ENCODE measurements around the gene ATF7IP.

Gene ATF7IP

GRCh38 chr12:14362352-14362751, 3.1 kb upstream of the ATF7IP start:
- no peak overlapping the region for H3K27ac Mint-ChIP-seq
- H3K9me3 Mint-ChIP-seq, result peaks cover 9% of the 10 kb centered on the region
- H3K4me3 Mint-ChIP-seq, result no peak overlapping the region
- H3K4me1 Mint-ChIP-seq (ENCODE audit: low read depth), result peaks cover 28% of the 10 kb centered on the region
- no peaks in the 10 kb centered on the region for H3K27me3 Mint-ChIP-seq
- H3K36me3 Mint-ChIP-seq (ENCODE audit: low read depth), result peaks cover 16% of the 10 kb centered on the region
- no peak for DNase-seq

- no peaks in the 10 kb centered on the region for H3K27me3 Mint-ChIP-seq
- H3K9me3 Mint-ChIP-seq, result peaks cover 9% of the 10 kb centered on the region
- no peak for DNase-seq
- peaks cover 40% of the 10 kb centered on the region for H3K4me1 Mint-ChIP-seq (ENCODE audit: low read depth)
- peak overlapping the region; percentile 97 for H3K27ac Mint-ChIP-seq
- peaks cover 26% of the 10 kb centered on the region for H3K36me3 Mint-ChIP-seq (ENCODE audit: low read depth)
- peak overlapping the region; percentile 81 for H3K4me3 Mint-ChIP-seq
Observed at GRCh38 chr12:14364583-14365271, 755 bp upstream of the ATF7IP start.

DNA sequence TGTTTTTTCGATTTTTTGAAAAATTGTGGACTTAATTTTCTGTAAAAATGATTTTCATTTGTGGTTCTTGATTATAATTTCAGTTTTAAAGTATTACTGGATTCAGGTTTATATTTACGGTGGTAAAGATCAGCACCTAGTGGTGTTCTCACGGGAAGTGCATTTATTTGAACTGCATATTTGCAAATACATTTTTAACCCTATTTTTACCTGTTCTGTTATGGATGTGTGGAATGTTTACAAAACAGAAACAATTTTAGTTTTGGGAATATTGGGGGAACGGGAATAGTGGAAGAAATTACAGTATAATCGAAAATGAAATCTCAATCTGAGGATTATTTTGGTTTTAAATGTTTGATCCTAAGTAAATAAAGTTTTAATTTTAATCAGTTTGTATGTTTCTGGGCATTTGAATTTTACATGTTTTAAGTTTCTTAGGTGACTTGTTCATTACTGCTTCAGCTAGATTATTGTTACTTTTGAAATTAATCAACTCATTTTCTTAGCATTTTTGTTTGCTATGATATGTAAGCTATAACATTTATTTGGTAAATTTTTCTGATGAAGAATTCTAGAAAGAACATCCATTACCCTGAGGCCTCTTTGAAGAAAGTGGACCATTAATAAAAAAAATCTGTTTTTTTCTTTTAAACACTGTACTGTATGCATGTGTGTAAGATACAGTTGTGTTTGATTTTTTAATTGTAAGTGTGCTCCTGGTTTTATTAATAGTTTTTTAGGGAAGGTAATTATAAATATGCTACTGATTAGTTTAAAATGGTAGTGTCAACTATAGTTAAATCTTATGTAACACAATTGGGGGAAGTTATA, 942 bp downstream of the ATF7IP start:
- Mint-ChIP-seq H3K9me3 (peaks cover 9% of the 10 kb centered on the region), H3K36me3 (ENCODE audit: low read depth) (peaks cover 36% of the 10 kb centered on the region), H3K27me3 (no peaks in the 10 kb centered on the region), H3K4me3 (peak overlapping the region; percentile 81), H3K27ac (peak overlapping the region; percentile 97), H3K4me1 (ENCODE audit: low read depth) (peaks cover 53% of the 10 kb centered on the region)
- DNase-seq, result no peak

- peak overlapping the region; percentile 81 for H3K4me3 Mint-ChIP-seq
- DNase-seq, result no peak
- H3K36me3 Mint-ChIP-seq (ENCODE audit: low read depth), result peaks cover 38% of the 10 kb centered on the region
- H3K27me3 Mint-ChIP-seq, result no peaks in the 10 kb centered on the region
- H3K9me3 Mint-ChIP-seq, result peaks cover 9% of the 10 kb centered on the region
- peaks cover 59% of the 10 kb centered on the region for H3K4me1 Mint-ChIP-seq (ENCODE audit: low read depth)
- peak overlapping the region; percentile 97 for H3K27ac Mint-ChIP-seq
Observed at GRCh38 chr12:14367040-14367661, 1.7 kb downstream of the ATF7IP start.

DNA sequence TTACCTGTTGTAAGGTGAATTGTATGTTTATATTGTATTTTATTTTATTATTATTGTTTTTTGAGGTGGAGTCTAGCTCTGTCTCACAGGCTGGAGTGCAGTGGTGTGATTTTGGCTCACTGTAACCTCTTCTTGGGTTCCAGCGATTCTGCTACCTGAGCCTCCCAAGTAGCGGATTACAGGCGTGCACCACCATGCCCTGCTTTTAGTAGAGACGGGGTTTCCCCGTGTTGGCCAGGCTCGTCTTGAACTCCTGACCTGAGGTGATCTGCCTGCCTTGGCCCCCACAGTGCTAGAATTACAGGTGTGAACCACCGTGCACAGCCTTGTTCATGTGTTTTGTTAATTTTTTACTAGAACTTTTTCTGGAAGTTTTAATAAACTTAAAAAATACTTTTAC, 3.8 kb downstream of the ATF7IP start:
- no peak overlapping the region for H3K4me3 Mint-ChIP-seq
- no peak for DNase-seq
- peaks cover 49% of the 10 kb centered on the region for H3K36me3 Mint-ChIP-seq (ENCODE audit: low read depth)
- no peaks in the 10 kb centered on the region for H3K27me3 Mint-ChIP-seq
- H3K27ac Mint-ChIP-seq, result no peak overlapping the region
- peaks cover 9% of the 10 kb centered on the region for H3K9me3 Mint-ChIP-seq
- H3K4me1 Mint-ChIP-seq (ENCODE audit: low read depth), result peaks cover 71% of the 10 kb centered on the region

DNA sequence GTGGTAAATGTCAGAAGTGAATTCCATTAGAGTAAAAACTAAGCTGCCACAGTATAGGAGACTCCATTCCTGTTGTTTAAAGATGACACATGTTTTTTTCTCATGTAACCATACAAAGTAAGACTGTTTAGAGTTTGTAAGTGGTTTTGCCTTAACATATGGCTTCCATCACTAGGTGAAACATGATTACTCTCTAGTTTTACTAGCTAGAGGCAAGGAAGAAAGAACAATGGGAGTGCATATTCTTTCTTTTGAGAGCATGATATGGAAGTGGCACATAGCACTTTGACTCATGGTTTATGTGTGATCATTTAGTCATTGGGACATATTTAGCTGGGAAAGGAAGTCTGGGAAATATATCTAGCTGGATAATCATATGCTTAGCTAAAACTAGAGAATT, 7.7 kb downstream of the ATF7IP start:
- Mint-ChIP-seq H3K27me3 (no peaks in the 10 kb centered on the region), H3K36me3 (ENCODE audit: low read depth) (peaks cover 59% of the 10 kb centered on the region), H3K4me3 (peak overlapping the region; percentile 5), H3K27ac (peak overlapping the region; percentile 88), H3K9me3 (no peaks in the 10 kb centered on the region), H3K4me1 (ENCODE audit: low read depth) (peaks cover 61% of the 10 kb centered on the region)
- DNase-seq, result no peak

- Mint-ChIP-seq H3K4me1 (ENCODE audit: low read depth) (peaks cover 40% of the 10 kb centered on the region), H3K27me3 (no peaks in the 10 kb centered on the region), H3K36me3 (ENCODE audit: low read depth) (peaks cover 75% of the 10 kb centered on the region), H3K9me3 (peaks cover 23% of the 10 kb centered on the region), H3K4me3 (no peak overlapping the region), H3K27ac (no peak overlapping the region)
- DNase-seq, result no peak
Observed at GRCh38 chr12:14379508-14379907, 14.0 kb downstream of the ATF7IP start.

DNA sequence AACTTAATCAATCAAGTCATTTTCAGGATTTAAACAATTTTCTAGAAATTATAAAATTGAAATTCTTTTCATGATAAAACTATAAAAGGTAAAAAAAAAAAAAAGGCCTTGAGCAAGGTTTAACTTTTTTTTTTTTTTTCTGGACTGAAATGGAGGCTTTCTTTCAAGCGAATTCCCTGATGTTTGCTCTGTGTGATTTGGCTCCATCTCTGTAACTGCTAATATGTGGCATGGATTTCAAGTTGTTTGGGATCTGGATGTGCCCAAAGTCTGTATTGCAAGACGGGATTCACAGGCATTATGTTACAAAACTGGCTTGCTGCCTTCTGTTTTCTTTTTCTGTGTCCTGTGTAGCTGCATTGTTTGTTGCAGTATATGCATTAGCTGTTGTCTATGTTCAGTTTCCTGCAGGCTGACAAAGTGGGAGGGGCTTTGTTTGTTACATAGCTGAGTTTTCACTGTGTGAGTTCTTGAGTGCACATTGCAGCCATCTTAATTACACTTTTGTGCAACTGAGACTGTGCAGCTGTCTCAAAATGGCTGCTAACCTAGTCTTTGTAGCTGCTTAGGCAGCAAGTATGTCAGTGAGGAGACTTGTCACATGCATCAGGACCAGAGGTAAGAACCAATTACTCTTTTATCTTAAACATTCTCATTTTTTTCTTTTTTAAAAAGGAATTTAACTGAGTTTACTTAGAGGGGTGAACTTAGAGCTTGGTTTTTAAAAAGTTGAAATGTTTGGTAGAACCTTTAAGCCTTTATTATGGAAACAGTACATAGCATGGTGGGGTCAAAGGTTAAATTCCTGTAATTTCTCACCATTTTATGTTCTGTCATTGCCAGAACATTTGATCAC, 19.5 kb downstream of the ATF7IP start:
- peak overlapping the region; percentile 81 for H3K27ac Mint-ChIP-seq
- H3K4me3 Mint-ChIP-seq, result peak overlapping the region; percentile 71
- peaks cover 11% of the 10 kb centered on the region for H3K9me3 Mint-ChIP-seq
- H3K27me3 Mint-ChIP-seq, result no peaks in the 10 kb centered on the region
- H3K4me1 Mint-ChIP-seq (ENCODE audit: low read depth), result peaks cover 61% of the 10 kb centered on the region
- no peak for DNase-seq
- peaks cover 58% of the 10 kb centered on the region for H3K36me3 Mint-ChIP-seq (ENCODE audit: low read depth)

DNA sequence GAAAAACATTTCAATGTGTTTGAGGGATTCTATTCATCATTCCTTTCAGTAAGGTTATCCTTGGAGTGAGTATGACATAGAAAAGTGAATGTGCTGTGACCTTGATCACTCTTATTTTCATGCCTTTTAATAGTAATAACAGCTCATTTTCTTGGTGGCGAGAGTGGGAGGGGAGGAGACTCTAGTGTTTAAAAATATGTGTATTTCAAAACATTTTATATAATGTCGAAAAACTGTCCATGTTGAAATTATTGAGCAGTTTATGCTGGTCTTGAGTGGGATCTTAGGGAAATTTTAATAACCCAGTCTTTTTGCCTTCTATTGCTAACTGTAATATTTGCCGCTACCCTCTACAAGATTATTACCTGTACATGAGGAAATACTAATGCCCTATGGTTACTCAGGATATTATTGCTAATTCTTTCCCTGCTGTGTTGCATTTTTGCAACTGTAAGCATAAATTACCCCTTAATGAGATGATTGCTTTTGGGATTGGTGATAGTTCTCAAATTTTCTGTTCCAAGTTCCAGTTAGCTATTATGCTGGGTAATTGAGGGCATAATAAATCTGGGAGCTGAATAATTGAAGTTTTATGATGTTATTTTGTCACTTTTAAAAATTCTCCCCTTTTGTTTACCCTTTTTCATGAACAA, 21.9 kb downstream of the ATF7IP start:
- Mint-ChIP-seq H3K4me3 (peak overlapping the region; percentile 71), H3K27me3 (no peaks in the 10 kb centered on the region), H3K27ac (peak overlapping the region; percentile 88), H3K36me3 (ENCODE audit: low read depth) (peaks cover 59% of the 10 kb centered on the region), H3K9me3 (peaks cover 5% of the 10 kb centered on the region), H3K4me1 (ENCODE audit: low read depth) (peaks cover 76% of the 10 kb centered on the region)
- no peak for DNase-seq

GRCh38 chr12:14390449-14390848, 25.0 kb downstream of the ATF7IP start:
- Mint-ChIP-seq H3K36me3 (ENCODE audit: low read depth) (peaks cover 56% of the 10 kb centered on the region), H3K4me1 (ENCODE audit: low read depth) (peaks cover 79% of the 10 kb centered on the region), H3K27ac (peak overlapping the region; percentile 93), H3K4me3 (peak overlapping the region; percentile 69), H3K9me3 (no peaks in the 10 kb centered on the region), H3K27me3 (no peaks in the 10 kb centered on the region)
- no peak for DNase-seq

DNA sequence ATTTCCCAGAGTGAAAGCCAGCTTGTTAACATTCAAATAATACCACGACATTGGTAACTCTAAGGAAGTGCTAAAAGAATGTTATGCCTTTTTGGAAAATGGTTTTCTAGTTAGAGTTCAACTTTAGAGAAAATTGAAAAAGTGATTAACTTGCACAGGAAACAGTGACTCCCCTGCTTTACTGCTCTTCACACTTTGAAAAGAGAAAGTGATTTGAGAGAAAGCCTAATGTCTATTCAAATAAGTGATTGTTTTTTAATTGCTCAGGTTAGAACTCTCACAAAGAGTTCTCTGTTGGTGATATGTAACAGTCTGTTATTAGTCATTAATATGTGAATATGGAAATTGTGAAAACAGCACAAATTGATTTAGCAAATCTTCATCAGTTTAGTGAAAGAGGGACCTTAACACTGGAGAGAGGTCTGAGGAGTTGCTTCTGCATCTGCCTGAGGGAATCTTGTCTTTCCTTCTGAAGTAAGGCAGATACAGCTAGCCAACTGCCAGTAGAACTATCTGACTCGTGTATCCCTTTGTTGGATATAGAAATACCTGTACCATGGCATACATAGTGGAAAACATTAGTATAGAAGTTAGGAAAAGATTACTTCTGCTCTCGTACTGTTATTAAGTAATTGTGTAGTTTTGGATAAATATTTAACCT, 25.5 kb downstream of the ATF7IP start:
- Mint-ChIP-seq H3K36me3 (ENCODE audit: low read depth) (peaks cover 57% of the 10 kb centered on the region), H3K27me3 (no peaks in the 10 kb centered on the region)

DNA sequence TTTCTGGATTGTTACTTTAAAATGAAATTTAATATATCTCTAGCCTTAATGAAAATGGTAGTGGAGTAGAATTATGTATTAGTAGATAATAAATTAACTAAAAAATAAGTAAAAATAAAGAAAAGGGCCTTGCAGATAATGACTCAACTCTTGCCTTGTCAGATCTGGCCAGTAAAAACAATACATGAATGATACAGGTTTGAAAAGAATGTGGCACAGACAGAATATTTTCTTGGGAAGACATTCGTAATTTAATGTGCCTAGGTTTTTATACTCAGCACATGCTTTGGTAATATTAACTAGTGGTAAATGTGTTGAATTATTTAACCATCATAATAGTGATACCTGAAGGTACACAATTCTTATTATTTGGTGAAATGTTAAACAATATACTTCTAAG, 28.3 kb downstream of the ATF7IP start:
- H3K4me3 Mint-ChIP-seq, result peak overlapping the region; percentile 59

More for the DNA sequence above, 25.5 kb downstream of the ATF7IP start:
- Mint-ChIP-seq H3K9me3 (no peaks in the 10 kb centered on the region), H3K4me1 (ENCODE audit: low read depth) (peaks cover 81% of the 10 kb centered on the region), H3K4me3 (peak overlapping the region; percentile 69), H3K27ac (peak overlapping the region; percentile 93)
- DNase-seq, result no peak

GRCh38 chr12:14394317-14395073, 29.0 kb downstream of the ATF7IP start:
- peaks cover 4% of the 10 kb centered on the region for H3K9me3 Mint-ChIP-seq
- no peak for DNase-seq
- H3K36me3 Mint-ChIP-seq (ENCODE audit: low read depth), result peaks cover 52% of the 10 kb centered on the region

More for the DNA sequence above, 28.3 kb downstream of the ATF7IP start:
- peaks cover 56% of the 10 kb centered on the region for H3K36me3 Mint-ChIP-seq (ENCODE audit: low read depth)
- peaks cover 86% of the 10 kb centered on the region for H3K4me1 Mint-ChIP-seq (ENCODE audit: low read depth)
- peaks cover 4% of the 10 kb centered on the region for H3K9me3 Mint-ChIP-seq
- peak overlapping the region; percentile 96 for H3K27ac Mint-ChIP-seq
- DNase-seq, result no peak
- no peaks in the 10 kb centered on the region for H3K27me3 Mint-ChIP-seq

More at GRCh38 chr12:14394317-14395073, 29.0 kb downstream of the ATF7IP start:
- Mint-ChIP-seq H3K4me1 (ENCODE audit: low read depth) (peaks cover 86% of the 10 kb centered on the region), H3K27ac (peak overlapping the region; percentile 96), H3K27me3 (no peaks in the 10 kb centered on the region), H3K4me3 (peak overlapping the region; percentile 76)
